Mucosa of descending colon (tissue), 3 donors: ENCODE measurements around the gene IL2RA. TPM values are rescaled to one million over a fixed set of nuclear protein-coding genes. Genes with fewer than 3 reads are reported as not detected.
"Not testable (repeated sequence)": the region's sequence is repeated elsewhere in the genome, so short reads cannot be mapped to it uniquely, and the experiment has no call there.

Source experiments
- ATAC-seq: fragments of 200-7000 bp; cut with Tn5 transposase; one replicate; pipeline ENCODE4 v1.9.1; 2020; ENCODE audit warnings: mild to moderate bottlenecking, moderate library complexity
- DNase-seq, 3 donors: peaks; one replicate each; pipeline ENCODE4 v3.0.0-alpha.2; 2020
- H3K36me3 ChIP-seq: fragments of 200-600 bp; one replicate; pipeline ENCODE4 v1.8.0; 2021; ENCODE audit warnings: low read depth, mild to moderate bottlenecking
- H3K4me1 ChIP-seq: fragments of 200-600 bp; one replicate; pipeline ENCODE4 v1.8.0; 2021; ENCODE audit warnings: low read depth, mild to moderate bottlenecking
- H3K4me3 ChIP-seq: fragments of 200-600 bp; one replicate; pipeline ENCODE4 v1.8.0; 2021; ENCODE audit warnings: mild to moderate bottlenecking
- H3K9me3 ChIP-seq: fragments of 200-600 bp; one replicate; pipeline ENCODE4 v1.8.0; 2021; ENCODE audit warnings: mild to moderate bottlenecking
- intact Hi-C, 2 donors: fragments of 100-400 bp; cut with DNase I in 1 of 2; cut with micrococcal nuclease in 1 of 2; formaldehyde crosslinking; loops; one replicate each; pipeline versions ENCODE4 v1.11.0 to v1.11.1; 2022; cut with DNase I, micrococcal nuclease
- total RNA-seq, 3 donors: library from RNA; stranded (reverse); fragmentation: NEBNext Ultra II Directional in 2 of 3; extraction: Animal tissue kit (Norgen Biotek cat#: 25700) in 2 of 3; gene quantifications; one replicate each; pipeline versions ENCODE4 v1.2.1 to v1.2.4, GENCODE V29; 2021 to 2023
- TF ChIP-seq, protein P1 (sequence below): fragments of 200-600 bp; IDR thresholded peaks from one replicate; pipeline ENCODE4 v1.8.0; 2022; ENCODE audit warnings: antibody characterized with exemption, mild to moderate bottlenecking
- donor health status: DM: no; HTN: no; CAD: no; lungs with moderate emphysema.
- donor health status: DM: no; HTN: no; CAD: no.
- donor health status: DM: no; HTN: yes; CAD: no.

IL2RA gene
- total RNA-seq, 3 donors from 2014 or later: 1.2 to 3.7 (median 2.1) TPM

GRCh38 chr10:6006991-6007390, 55.2 kb downstream of the IL2RA start:
- ATAC-seq (no peak), DNase-seq (no peak)
- TF ChIP-seq, protein P1, sequence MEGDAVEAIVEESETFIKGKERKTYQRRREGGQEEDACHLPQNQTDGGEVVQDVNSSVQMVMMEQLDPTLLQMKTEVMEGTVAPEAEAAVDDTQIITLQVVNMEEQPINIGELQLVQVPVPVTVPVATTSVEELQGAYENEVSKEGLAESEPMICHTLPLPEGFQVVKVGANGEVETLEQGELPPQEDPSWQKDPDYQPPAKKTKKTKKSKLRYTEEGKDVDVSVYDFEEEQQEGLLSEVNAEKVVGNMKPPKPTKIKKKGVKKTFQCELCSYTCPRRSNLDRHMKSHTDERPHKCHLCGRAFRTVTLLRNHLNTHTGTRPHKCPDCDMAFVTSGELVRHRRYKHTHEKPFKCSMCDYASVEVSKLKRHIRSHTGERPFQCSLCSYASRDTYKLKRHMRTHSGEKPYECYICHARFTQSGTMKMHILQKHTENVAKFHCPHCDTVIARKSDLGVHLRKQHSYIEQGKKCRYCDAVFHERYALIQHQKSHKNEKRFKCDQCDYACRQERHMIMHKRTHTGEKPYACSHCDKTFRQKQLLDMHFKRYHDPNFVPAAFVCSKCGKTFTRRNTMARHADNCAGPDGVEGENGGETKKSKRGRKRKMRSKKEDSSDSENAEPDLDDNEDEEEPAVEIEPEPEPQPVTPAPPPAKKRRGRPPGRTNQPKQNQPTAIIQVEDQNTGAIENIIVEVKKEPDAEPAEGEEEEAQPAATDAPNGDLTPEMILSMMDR: no peak
- H3K4me1 ChIP-seq: no peaks in the 10 kb centered on the region
- H3K36me3 ChIP-seq: no peaks in the 10 kb centered on the region
- intact Hi-C loops: no loop called here
- H3K4me3 ChIP-seq: no peak overlapping the region
- no peaks in the 10 kb centered on the region for H3K9me3 ChIP-seq

GRCh38 chr10:6006546-6006945, 55.6 kb downstream of the IL2RA start:
- Histone ChIP-seq H3K9me3 (no peaks in the 10 kb centered on the region), H3K4me3 (no peak overlapping the region), H3K36me3 (no peaks in the 10 kb centered on the region), H3K4me1 (no peaks in the 10 kb centered on the region)
- ATAC-seq (no peak), DNase-seq (no peak)
- TF ChIP-seq, protein P1: no peak
- intact Hi-C loops: no loop called here

GRCh38 chr10:6005856-6006395, 56.2 kb downstream of the IL2RA start:
- intact Hi-C loops: no loop called here
- ATAC-seq (no peak), DNase-seq (no peak)
- no peaks in the 10 kb centered on the region for H3K36me3 ChIP-seq
- TF ChIP-seq, protein P1: no peak
- H3K4me1 ChIP-seq: no peaks in the 10 kb centered on the region
- no peaks in the 10 kb centered on the region for H3K9me3 ChIP-seq
- no peak overlapping the region for H3K4me3 ChIP-seq

GRCh38 chr10:6005161-6005804, 56.9 kb downstream of the IL2RA start:
- H3K9me3 ChIP-seq, H3K4me3 ChIP-seq, H3K4me1 ChIP-seq, ATAC-seq, intact Hi-C loops, H3K36me3 ChIP-seq, DNase-seq: not testable (repeated sequence)

GRCh38 chr10:6002809-6003510, 59.2 kb downstream of the IL2RA start:
- DNase-seq: no peak
- Histone ChIP-seq H3K36me3 (no peaks in the 10 kb centered on the region), H3K9me3 (no peaks in the 10 kb centered on the region), H3K4me3 (no peak overlapping the region), H3K4me1 (no peaks in the 10 kb centered on the region)
- ATAC-seq: no peak
- intact Hi-C loops: no loop called here
- TF ChIP-seq, protein P1: no peak

GRCh38 chr10:5999440-6000165, 62.6 kb downstream of the IL2RA start:
- intact Hi-C loops: no loop called here
- ATAC-seq: peak; percentile 64

More at GRCh38 chr10:5999440-6000165, 62.6 kb downstream of the IL2RA start:
- Histone ChIP-seq H3K4me3 (no peak overlapping the region), H3K36me3 (no peaks in the 10 kb centered on the region), H3K9me3 (no peaks in the 10 kb centered on the region), H3K4me1 (no peaks in the 10 kb centered on the region)
- DNase-seq: no peak
- TF ChIP-seq, protein P1: no peak
